Measurements from ENCODE around the gene TAC3. TPM values are rescaled to one million over a fixed set of nuclear protein-coding genes. Genes with fewer than 3 reads are reported as not detected.
"Not testable (repeated sequence)": the region's sequence is repeated elsewhere in the genome, so short reads cannot be mapped to it uniquely, and the experiment has no call there.

Gene TAC3
- total RNA-seq, 1 experiment from 2014 or later: 3.1 TPM

GRCh38 chr12:56968910-56969309 lies 47.4 kb downstream of the TAC3 start:
- POLR2A ChIA-PET; DNase-seq; CTCF ChIA-PET; H3K9me3 ChIP-seq; H3K36me3 ChIP-seq (ENCODE audit: control insufficient read depth, insufficient read depth, low read length); H3K27me3 Mint-ChIP-seq (ENCODE audit: insufficient read depth, unreplicated experiment); H3K4me3 ChIP-seq (ENCODE audit: low read depth, low read length); H3K9me3 Mint-ChIP-seq (ENCODE audit: unreplicated experiment); H3K4me1 Mint-ChIP-seq (ENCODE audit: low read depth, unreplicated experiment); H3K4me3 Mint-ChIP-seq (ENCODE audit: unreplicated experiment); H3K36me3 Mint-ChIP-seq (ENCODE audit: insufficient read depth, unreplicated experiment); H3K4me1 ChIP-seq; BruUV-seq (replicated peaks); H3K27ac Mint-ChIP-seq (ENCODE audit: unreplicated experiment); H3K27me3 ChIP-seq (replicated peaks; ENCODE audit: control insufficient read depth, insufficient read depth, low read length); intact Hi-C loops (cut with micrococcal nuclease; ENCODE audit: unreplicated experiment): not testable (repeated sequence)

- H3K36me3 Mint-ChIP-seq (ENCODE audit: insufficient read depth, unreplicated experiment); H3K4me3 ChIP-seq (ENCODE audit: low read depth, low read length); H3K9me3 ChIP-seq; H3K27me3 Mint-ChIP-seq (ENCODE audit: insufficient read depth, unreplicated experiment); POLR2A ChIA-PET; CTCF ChIA-PET; H3K4me1 ChIP-seq; H3K9me3 Mint-ChIP-seq (ENCODE audit: unreplicated experiment); H3K4me1 Mint-ChIP-seq (ENCODE audit: low read depth, unreplicated experiment); H3K27me3 ChIP-seq (replicated peaks; ENCODE audit: control insufficient read depth, insufficient read depth, low read length); intact Hi-C loops (cut with micrococcal nuclease; ENCODE audit: unreplicated experiment); H3K36me3 ChIP-seq (ENCODE audit: control insufficient read depth, insufficient read depth, low read length); BruUV-seq (replicated peaks); H3K27ac Mint-ChIP-seq (ENCODE audit: unreplicated experiment): not testable (repeated sequence)
- peak overlapping the region; percentile 17 for H3K4me3 Mint-ChIP-seq (ENCODE audit: unreplicated experiment)
- DNase-seq: peak; percentile 17 to 50
Measured at GRCh38 chr12:56965997-56966642, 50.2 kb downstream of the TAC3 start.

GRCh38 chr12:56965124-56965523 lies 51.2 kb downstream of the TAC3 start:
- CTCF ChIA-PET; H3K27me3 ChIP-seq (replicated peaks; ENCODE audit: control insufficient read depth, insufficient read depth, low read length); POLR2A ChIA-PET; H3K4me1 Mint-ChIP-seq (ENCODE audit: low read depth, unreplicated experiment); H3K9me3 ChIP-seq; intact Hi-C loops (cut with micrococcal nuclease; ENCODE audit: unreplicated experiment); H3K9me3 Mint-ChIP-seq (ENCODE audit: unreplicated experiment); H3K4me3 Mint-ChIP-seq (ENCODE audit: unreplicated experiment); H3K4me3 ChIP-seq (ENCODE audit: low read depth, low read length); H3K36me3 ChIP-seq (ENCODE audit: control insufficient read depth, insufficient read depth, low read length); BruUV-seq (replicated peaks); H3K27me3 Mint-ChIP-seq (ENCODE audit: insufficient read depth, unreplicated experiment); H3K4me1 ChIP-seq; H3K36me3 Mint-ChIP-seq (ENCODE audit: insufficient read depth, unreplicated experiment); DNase-seq; H3K27ac Mint-ChIP-seq (ENCODE audit: unreplicated experiment): not testable (repeated sequence)

- DNase-seq; H3K4me3 ChIP-seq (ENCODE audit: low read depth, low read length); H3K27ac Mint-ChIP-seq (ENCODE audit: unreplicated experiment); H3K36me3 Mint-ChIP-seq (ENCODE audit: insufficient read depth, unreplicated experiment); H3K27me3 Mint-ChIP-seq (ENCODE audit: insufficient read depth, unreplicated experiment); POLR2A ChIA-PET; CTCF ChIA-PET; H3K9me3 ChIP-seq; H3K4me1 Mint-ChIP-seq (ENCODE audit: low read depth, unreplicated experiment); H3K9me3 Mint-ChIP-seq (ENCODE audit: unreplicated experiment); H3K27me3 ChIP-seq (replicated peaks; ENCODE audit: control insufficient read depth, insufficient read depth, low read length); H3K4me1 ChIP-seq; H3K4me3 Mint-ChIP-seq (ENCODE audit: unreplicated experiment); intact Hi-C loops (cut with micrococcal nuclease; ENCODE audit: unreplicated experiment); H3K36me3 ChIP-seq (ENCODE audit: control insufficient read depth, insufficient read depth, low read length); BruUV-seq (replicated peaks): not testable (repeated sequence)
Measured at GRCh38 chr12:56963557-56963956, 52.8 kb downstream of the TAC3 start.

- H3K4me3 Mint-ChIP-seq (ENCODE audit: unreplicated experiment); H3K36me3 ChIP-seq (ENCODE audit: control insufficient read depth, insufficient read depth, low read length); H3K27me3 Mint-ChIP-seq (ENCODE audit: insufficient read depth, unreplicated experiment); H3K4me1 ChIP-seq; H3K4me3 ChIP-seq (ENCODE audit: low read depth, low read length); BruUV-seq (replicated peaks); H3K4me1 Mint-ChIP-seq (ENCODE audit: low read depth, unreplicated experiment); intact Hi-C loops (cut with micrococcal nuclease; ENCODE audit: unreplicated experiment); POLR2A ChIA-PET; H3K9me3 ChIP-seq; H3K36me3 Mint-ChIP-seq (ENCODE audit: insufficient read depth, unreplicated experiment); CTCF ChIA-PET; DNase-seq; H3K27ac Mint-ChIP-seq (ENCODE audit: unreplicated experiment); H3K27me3 ChIP-seq (replicated peaks; ENCODE audit: control insufficient read depth, insufficient read depth, low read length); H3K9me3 Mint-ChIP-seq (ENCODE audit: unreplicated experiment): not testable (repeated sequence)
Measured at GRCh38 chr12:56962247-56962646, 54.1 kb downstream of the TAC3 start.

Other genes starting within 250 kb of the TAC3 start
- not detected in 2 replicates for gene SDR9C7, start 82.1 kb downstream of the TAC3 start, total RNA-seq (2022)
- gene RDH16, start 58.9 kb downstream of the TAC3 start, total RNA-seq (2022): 0.39 and 0.53 TPM in 2 replicates
- gene ZBTB39, start 10.0 kb downstream of the TAC3 start, total RNA-seq (2022): 12.2 and 12.8 TPM in 2 replicates
- 9.3 and 11.9 TPM in 2 replicates for gene MYO1A, start 33.6 kb upstream of the TAC3 start, total RNA-seq (2022)
- gene NEMP1, start 62.3 kb upstream of the TAC3 start, total RNA-seq (2022): 38.3 and 40.1 TPM in 2 replicates
- 15.7 and 16.4 TPM in 2 replicates for gene NAB2, start 72.6 kb upstream of the TAC3 start, total RNA-seq (2022)
- 44.2 and 49.5 TPM in 2 replicates for gene STAT6, start 94.8 kb upstream of the TAC3 start, total RNA-seq (2022)
- gene LRP1, start 112.0 kb upstream of the TAC3 start, total RNA-seq (2022): 106 and 111 TPM in 2 replicates
- gene LRP1-AS, start 131.1 kb upstream of the TAC3 start, total RNA-seq (2022): not detected in 2 replicates
- 10.0 and 10.6 TPM in 2 replicates for gene NXPH4, start 200.3 kb upstream of the TAC3 start, total RNA-seq (2022)
- gene SHMT2, start 213.2 kb upstream of the TAC3 start, total RNA-seq (2022): 387 and 466 TPM in 2 replicates
- 0.70 and 1.3 TPM in 2 replicates for gene STAC3, start 234.7 kb upstream of the TAC3 start, total RNA-seq (2022)

All from Caco-2 (cell line).